ENCODE data around the gene MARVELD1.
"Not testable (repeated sequence)": the region's sequence is repeated elsewhere in the genome, so short reads cannot be mapped to it uniquely, and the experiment has no call there.

The MARVELD1 gene

GRCh38 chr10:97690133-97690532, 23.4 kb upstream of the MARVELD1 start:
- DNase-seq (ENCODE audit: low spot score), result no peak

DNA sequence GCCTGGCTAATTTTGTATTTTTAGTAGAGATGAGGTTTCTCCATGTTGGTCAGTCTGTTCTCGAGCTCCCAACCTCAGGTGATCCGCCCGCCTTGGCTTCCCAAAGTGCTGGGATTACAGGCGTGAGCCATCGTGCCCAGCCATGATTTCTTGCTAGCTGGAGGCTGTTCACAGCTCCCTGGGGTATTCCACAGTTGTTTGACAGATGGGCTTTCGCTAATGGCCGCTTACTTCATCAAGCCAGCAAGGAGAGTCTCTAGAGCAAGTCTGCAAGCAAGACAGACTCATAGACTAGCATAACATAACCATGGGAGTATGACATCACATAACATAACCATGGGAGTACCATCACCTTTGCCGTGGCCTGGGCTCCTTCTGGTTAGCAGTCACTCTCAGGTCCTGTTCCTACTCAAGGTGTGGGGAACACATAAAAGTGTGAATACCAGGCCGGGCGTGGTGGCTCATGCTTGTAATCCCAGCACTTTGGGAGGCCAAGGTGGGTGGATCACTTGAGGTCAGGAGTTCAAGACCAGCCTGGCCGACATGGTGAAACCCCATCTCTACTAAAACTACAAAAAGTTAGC, 15.4 kb upstream of the MARVELD1 start:
- DNase-seq (ENCODE audit: low spot score), result not testable (repeated sequence)

DNA sequence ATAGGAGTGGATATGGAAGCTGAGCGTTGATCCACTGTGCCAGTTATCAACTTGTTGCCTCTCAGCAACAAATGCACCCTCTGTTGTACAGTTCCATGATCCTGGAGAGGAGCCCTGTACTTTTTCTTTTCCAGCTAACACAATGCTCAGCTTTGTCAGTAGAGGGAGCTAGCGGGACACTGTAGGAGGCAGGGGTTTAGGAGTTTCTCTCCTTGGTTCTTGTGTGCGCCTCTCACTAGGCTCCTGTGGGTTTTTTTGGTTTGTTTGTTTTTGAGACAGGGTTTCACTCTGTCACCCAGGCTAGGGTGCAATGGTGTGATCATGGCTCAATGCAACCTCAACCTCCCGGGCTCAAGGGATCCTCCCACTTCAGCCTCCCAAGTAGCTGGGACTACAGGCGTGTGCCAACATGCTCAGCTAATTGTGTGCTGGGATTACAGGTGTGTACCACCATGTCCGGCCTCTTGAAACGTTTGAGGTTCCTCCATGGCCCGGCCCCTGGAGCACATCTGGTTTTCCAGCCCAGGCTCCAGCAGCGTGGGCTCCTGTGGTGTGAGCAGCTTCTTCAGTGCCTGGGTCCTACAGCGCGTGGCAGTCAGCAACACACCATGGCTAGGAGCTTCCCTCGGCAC, 12.0 kb upstream of the MARVELD1 start:
- peak; percentile 78 for DNase-seq (ENCODE audit: low spot score)

- DNase-seq (ENCODE audit: low spot score), result no peak
Observed at GRCh38 chr10:97703398-97704067, 10.0 kb upstream of the MARVELD1 start.

DNA sequence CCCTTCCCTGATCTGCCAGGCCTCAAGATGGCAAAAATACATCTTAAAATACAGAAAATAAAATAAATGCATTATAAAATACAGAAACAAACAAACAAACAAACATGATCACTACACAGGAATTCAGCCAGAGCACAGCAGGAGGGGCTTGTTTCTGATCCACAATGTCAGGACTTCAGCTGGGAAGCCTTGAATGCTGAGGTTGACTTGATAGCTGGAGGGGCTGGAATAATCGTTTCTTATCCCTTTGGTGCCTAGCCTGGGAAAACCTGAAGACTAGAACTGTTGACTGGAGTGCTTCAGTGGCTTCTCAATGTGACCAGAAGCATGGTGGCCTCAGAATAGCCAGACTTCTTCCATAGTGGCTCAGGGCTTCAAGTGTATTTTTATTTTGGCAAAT, 9.2 kb upstream of the MARVELD1 start:
- no peak for DNase-seq (ENCODE audit: low spot score)

- no peak for DNase-seq (ENCODE audit: low spot score)
Observed at GRCh38 chr10:97705006-97705670, 8.4 kb upstream of the MARVELD1 start.

- DNase-seq (ENCODE audit: low spot score), result no peak
Observed at GRCh38 chr10:97707134-97707861, 6.2 kb upstream of the MARVELD1 start.

- no peak for DNase-seq (ENCODE audit: low spot score)
Observed at GRCh38 chr10:97708167-97708566, 5.4 kb upstream of the MARVELD1 start.

GRCh38 chr10:97708976-97709946, 4.3 kb upstream of the MARVELD1 start:
- DNase-seq (ENCODE audit: low spot score), result peak; percentile 57

- DNase-seq (ENCODE audit: low spot score), result no peak
Observed at GRCh38 chr10:97711640-97712572, 1.6 kb upstream of the MARVELD1 start.

GRCh38 chr10:97713826-97714400, 383 bp downstream of the MARVELD1 start:
- DNase-seq (ENCODE audit: low spot score), result peak; percentile 78

DNA sequence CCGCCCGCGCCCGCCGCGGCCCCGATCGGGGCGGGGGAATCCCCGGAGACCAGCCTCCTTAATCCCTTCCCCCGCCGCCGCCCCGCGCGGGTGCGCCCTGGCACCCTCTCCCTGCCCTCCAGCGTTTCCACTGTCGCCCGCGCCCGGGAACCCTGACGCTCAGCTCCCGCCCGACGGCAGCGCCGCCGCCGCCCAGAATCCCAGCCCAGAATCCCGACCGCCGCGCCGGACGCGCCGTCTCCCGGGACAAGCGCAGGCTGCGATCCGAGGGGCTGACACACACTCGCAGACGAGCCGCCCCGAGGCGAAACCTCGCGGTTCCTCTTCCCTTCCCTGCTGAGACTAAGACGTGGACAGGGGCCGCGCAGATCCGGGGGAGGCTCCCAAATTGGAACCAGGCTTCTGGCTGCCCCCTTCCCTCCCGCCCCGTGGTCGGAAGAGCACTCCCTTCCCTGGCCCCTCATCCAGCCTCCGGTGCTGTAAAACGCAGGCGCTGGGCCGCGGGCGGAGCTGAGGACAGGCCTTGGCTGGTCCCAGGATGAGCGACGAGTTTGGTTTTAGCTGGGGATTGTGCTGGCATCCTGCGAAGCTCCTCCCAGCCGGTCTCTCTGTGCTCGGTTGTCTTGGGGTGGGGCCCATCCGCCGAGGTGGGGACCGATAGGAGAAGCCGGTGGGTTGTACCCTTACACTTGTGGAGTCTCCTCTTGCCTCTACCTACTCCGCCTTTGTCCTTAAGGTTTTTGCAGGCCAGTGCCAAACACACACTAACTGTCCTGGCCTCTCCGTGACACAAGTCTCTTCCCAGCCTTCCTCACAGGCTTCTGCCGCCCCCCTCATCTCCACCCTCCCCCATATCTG, 1.1 kb downstream of the MARVELD1 start:
- peak; percentile 55 for DNase-seq (ENCODE audit: low spot score)

GRCh38 chr10:97715259-97715874, 1.8 kb downstream of the MARVELD1 start:
- no peak for DNase-seq (ENCODE audit: low spot score)

DNA sequence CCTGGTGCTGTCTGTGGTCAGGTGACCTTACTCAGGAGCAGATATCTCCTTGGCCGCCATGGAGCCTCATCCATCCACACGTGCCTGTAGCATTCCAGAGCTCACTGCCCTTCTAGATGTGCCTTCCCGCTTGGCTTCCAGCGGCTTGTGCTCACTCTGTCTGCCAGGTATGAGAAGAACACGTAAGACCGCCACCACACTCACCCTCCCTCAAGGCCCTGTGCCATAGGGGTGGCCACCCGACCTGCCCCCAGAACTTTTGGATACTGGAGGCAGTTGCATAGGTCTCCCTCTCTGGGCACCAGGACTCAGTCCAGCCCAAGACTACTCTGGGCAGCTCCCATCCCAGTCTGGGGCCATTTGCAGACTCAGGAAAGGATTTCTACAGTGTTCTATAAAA, 4.1 kb downstream of the MARVELD1 start:
- no peak for DNase-seq (ENCODE audit: low spot score)

DNA sequence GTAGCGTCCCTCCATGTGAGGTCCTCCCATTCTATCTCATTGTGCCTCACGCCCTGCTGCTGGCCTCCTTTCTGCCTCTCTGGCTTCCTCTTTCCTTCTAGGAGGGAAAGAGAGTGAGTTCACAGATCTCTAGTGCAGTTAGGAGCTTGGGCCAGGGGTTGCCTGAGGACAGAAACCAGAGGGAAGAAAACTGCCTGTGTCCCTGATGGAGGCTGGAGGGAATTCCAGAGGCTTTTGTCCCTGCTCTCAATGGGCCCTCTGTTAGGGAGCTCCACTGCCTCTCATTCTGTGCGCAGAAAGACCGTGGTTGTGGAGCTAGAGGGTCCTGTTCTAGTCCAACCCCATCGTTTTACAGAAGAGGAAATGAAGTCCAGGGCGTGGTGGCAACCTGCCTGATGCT, 4.6 kb downstream of the MARVELD1 start:
- peak; percentile 19 for DNase-seq (ENCODE audit: low spot score)

DNA sequence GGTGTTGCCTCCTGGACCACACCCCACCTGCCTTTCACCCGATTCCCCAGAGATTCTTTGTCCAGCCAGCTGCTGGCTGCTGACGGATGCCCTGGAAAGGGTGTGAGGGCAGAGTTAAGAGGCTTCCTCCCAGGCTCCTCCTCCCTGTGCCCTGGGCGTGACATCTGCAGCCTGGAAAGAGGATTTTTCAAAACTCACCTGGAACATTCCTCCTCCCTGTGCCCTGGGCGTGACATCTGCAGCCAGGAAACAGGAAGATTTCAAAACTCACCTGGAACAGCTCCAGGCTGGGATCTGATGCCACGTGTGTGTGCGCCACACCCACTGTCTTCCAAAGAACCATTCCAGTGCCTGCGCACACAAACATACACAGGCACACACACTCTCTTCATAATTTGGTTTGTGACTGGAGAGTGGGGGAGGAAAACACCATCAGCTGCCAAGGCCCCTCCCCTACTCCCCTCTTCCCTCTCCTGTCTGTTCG, 5.2 kb downstream of the MARVELD1 start:
- peak; percentile 94 for DNase-seq (ENCODE audit: low spot score)

- DNase-seq (ENCODE audit: low spot score), result no peak
Observed at GRCh38 chr10:97719602-97720001, 6.1 kb downstream of the MARVELD1 start.

Measured in SW480 (cell line).